ENCODE data around the gene TEAD3. TPM values are rescaled to one million over a fixed set of nuclear protein-coding genes. Genes with fewer than 3 reads are reported as not detected.

TEAD3 gene
- total RNA-seq, 4 donors from 2014 or later: 10.2 to 107 (median 17.2) TPM

DNA sequence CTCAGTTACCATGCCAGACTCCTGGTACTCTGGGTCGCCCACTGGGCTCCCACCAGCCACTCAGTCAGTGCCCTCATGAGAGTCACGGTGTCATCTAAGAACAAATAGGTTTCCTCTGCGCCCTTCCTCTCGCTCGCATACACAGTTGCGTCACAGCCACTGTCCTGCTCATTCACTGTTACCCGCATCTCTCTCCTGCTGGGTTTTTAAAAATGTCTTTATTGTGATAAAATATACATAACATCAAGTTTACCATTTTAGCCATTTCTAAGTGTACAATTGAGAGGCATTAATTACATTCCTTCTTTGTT, 4.0 kb downstream of the TEAD3 start:
- peaks cover 0 to 37% of the 10 kb centered on the region in 2 donors for H3K4me1 ChIP-seq
- H3K36me3 ChIP-seq: no peaks in the 10 kb centered on the region
- DNase-seq: no peak
- intact Hi-C loops (cut with DNase I; ENCODE audit: low total_unique reads): no loop called here
- H3K27me3 ChIP-seq: no peaks in the 10 kb centered on the region
- no peak overlapping the region for H3K4me3 ChIP-seq
- peak overlapping the region; percentile 98 to 100 for H3K27ac ChIP-seq
- TF ChIP-seq POLR2A (IDR thresholded peaks at IDR 0.05) (no peak), CTCF (IDR thresholded peaks at IDR 0.05) (no peak)
- no peaks in the 10 kb centered on the region for H3K9me3 ChIP-seq

GRCh38 chr6:35492258-35492973, 4.5 kb downstream of the TEAD3 start:
- peak in 1 of 2 donors; percentile 51 for DNase-seq
- Histone ChIP-seq H3K4me3 (peak overlapping the region in 1 of 2 donors; percentile 4), H3K9me3 (no peaks in the 10 kb centered on the region), H3K4me1 (peaks cover 3 to 42% of the 10 kb centered on the region in 2 donors), H3K27me3 (no peaks in the 10 kb centered on the region), H3K27ac (peak overlapping the region; percentile 98 to 100), H3K36me3 (no peaks in the 10 kb centered on the region)
- intact Hi-C loops (cut with DNase I; ENCODE audit: low total_unique reads): no loop called here
- TF ChIP-seq POLR2A (IDR thresholded peaks at IDR 0.05): no peak
- no peak for TF ChIP-seq CTCF (IDR thresholded peaks at IDR 0.05)

DNA sequence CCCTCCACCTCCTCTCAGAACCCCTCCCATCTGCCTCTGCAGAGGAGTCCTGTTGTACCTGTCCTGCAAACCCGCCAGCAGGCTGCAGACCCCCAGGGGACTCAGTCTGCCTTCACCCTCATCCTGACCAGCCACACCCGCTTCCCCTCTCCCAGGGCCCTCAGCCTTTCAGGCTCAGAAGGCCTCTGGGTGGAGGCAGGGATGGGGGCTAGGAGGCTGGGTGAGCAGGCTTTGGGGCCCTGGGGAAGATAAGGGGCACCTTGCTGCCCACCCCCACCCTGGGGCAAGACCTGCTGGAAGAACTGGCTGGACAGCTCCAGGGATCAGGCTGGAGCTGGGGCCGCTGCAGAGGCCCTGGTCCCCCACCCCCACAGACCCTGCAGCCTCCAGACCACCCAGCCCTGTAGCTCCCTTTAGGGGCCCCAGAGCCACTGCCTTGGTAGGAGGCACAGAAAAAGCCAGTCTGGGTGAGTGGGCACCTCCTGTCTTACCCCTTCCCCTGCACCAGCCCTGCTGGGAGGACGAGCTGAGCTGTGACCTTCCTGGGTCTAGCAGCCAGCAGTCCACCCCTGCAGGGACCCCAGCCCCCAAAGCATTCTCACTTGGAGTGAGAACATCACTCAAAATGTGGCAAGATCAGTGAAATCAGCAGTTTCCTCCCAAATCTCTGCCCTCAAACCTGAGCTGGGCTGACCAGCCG, 5.2 kb downstream of the TEAD3 start:
- Histone ChIP-seq H3K27me3 (no peaks in the 10 kb centered on the region), H3K27ac (peak overlapping the region; percentile 98 to 100), H3K4me3 (peak overlapping the region; percentile 34 to 36), H3K4me1 (peaks cover 10 to 46% of the 10 kb centered on the region in 2 donors), H3K9me3 (no peaks in the 10 kb centered on the region), H3K36me3 (no peaks in the 10 kb centered on the region)
- intact Hi-C loops (cut with DNase I; ENCODE audit: low total_unique reads): no loop called here
- DNase-seq: peak in 1 of 2 donors; percentile 34
- TF ChIP-seq POLR2A (IDR thresholded peaks at IDR 0.05): no peak
- TF ChIP-seq CTCF (IDR thresholded peaks at IDR 0.05): no peak

DNA sequence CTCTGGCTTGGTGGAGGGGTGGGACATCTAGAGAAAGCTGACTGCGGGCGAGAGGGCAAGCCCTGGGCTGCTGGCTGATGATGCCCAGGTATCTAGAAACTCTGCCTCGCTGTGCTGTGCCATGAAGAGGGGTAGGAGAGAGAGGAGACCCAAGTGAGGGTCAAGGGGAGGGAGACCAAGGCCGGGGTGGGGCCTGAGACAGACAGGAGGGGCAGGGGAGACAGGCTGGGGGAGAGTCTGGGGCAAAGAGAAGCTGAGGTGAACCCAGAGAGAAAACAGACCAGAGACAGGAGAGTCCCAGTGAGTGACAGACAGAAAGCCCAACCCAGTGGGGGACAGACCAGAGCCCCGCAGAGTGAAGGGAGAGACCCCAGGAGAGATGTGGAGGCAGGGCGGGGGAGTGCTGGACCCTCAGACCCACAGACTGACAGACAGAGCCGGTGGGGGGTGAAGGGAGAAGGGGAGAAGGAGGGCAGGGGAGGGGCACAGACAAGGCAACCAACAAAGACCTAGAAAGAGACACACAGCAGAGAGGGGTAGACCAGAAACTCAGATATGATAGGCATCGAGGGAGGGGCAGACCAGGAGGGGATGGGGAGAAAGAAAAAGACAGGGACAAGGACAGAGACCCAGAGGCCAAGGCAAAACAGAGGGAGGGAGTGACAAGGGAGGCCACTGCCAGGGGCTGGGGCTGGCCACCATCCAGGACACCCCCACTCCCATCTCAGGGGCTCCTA, 5.9 kb downstream of the TEAD3 start:
- H3K9me3 ChIP-seq: no peaks in the 10 kb centered on the region
- no peaks in the 10 kb centered on the region for H3K36me3 ChIP-seq
- intact Hi-C loops (cut with DNase I; ENCODE audit: low total_unique reads): no loop called here
- DNase-seq: peak in 1 of 2 donors; percentile 27
- H3K27ac ChIP-seq: peak overlapping the region; percentile 98 to 100
- TF ChIP-seq CTCF (IDR thresholded peaks at IDR 0.05) (no peak), POLR2A (IDR thresholded peaks at IDR 0.05) (no peak)
- H3K4me1 ChIP-seq: peaks cover 11 to 50% of the 10 kb centered on the region in 2 donors
- peak overlapping the region; percentile 34 to 36 for H3K4me3 ChIP-seq
- no peaks in the 10 kb centered on the region for H3K27me3 ChIP-seq
